HG02970 (cell line): ENCODE measurements around the gene CHTF18.
"Not testable (repeated sequence)": the region's sequence is repeated elsewhere in the genome, so short reads cannot be mapped to it uniquely, and the experiment has no call there.

Experiments used
- ATAC-seq: cut with Tn5 transposase; IDR thresholded peaks from one replicate; pipeline ENCODE4 v1.9.1; 2021; ENCODE audit warnings: mild to moderate bottlenecking, moderate library complexity, moderate number of reproducible peaks; ENCODE audit not compliant: unreplicated experiment, low FRiP score

Gene CHTF18

GRCh38 chr16:822909-823297 is 34.5 kb downstream of the CHTF18 start:
- ATAC-seq = no peak

GRCh38 chr16:824194-824593 is 35.8 kb downstream of the CHTF18 start:
- ATAC-seq = no peak

- ATAC-seq = no peak
These were observed 36.2 kb downstream of the CHTF18 start for GRCh38 chr16:824601-825000.

GRCh38 chr16:825341-826061 is 37.1 kb downstream of the CHTF18 start:
- no peak for ATAC-seq

GRCh38 chr16:827513-827912 is 39.1 kb downstream of the CHTF18 start:
- ATAC-seq = no peak

GRCh38 chr16:828891-829290 is 40.5 kb downstream of the CHTF18 start:
- ATAC-seq = no peak

- no peak for ATAC-seq
These were observed 41.9 kb downstream of the CHTF18 start for GRCh38 chr16:830107-830870.

- ATAC-seq = no peak
These were observed 42.6 kb downstream of the CHTF18 start for GRCh38 chr16:830871-831570.

GRCh38 chr16:831571-832413 is 43.4 kb downstream of the CHTF18 start:
- ATAC-seq = no peak

GRCh38 chr16:832652-833336 is 44.4 kb downstream of the CHTF18 start:
- ATAC-seq = no peak

- no peak for ATAC-seq
These were observed 45.0 kb downstream of the CHTF18 start for GRCh38 chr16:833411-833810.

- no peak for ATAC-seq
These were observed 47.0 kb downstream of the CHTF18 start for GRCh38 chr16:835373-835772.

GRCh38 chr16:836221-836620 is 47.8 kb downstream of the CHTF18 start:
- no peak for ATAC-seq

- not testable (repeated sequence) for ATAC-seq
These were observed 48.4 kb downstream of the CHTF18 start for GRCh38 chr16:836822-837221.

- no peak for ATAC-seq
These were observed 50.3 kb downstream of the CHTF18 start for GRCh38 chr16:838741-839140.

- no peak for ATAC-seq
These were observed 51.4 kb downstream of the CHTF18 start for GRCh38 chr16:839643-840408.

GRCh38 chr16:840561-841454 is 52.4 kb downstream of the CHTF18 start:
- ATAC-seq = no peak

- ATAC-seq = no peak
These were observed 53.1 kb downstream of the CHTF18 start for GRCh38 chr16:841455-842060.
